Measurements from ENCODE around the gene RUVBL2. TPM values are rescaled to one million over a fixed set of nuclear protein-coding genes. Genes with fewer than 3 reads are reported as not detected.

Gene RUVBL2
- total RNA-seq, 1 experiment from 2014 or later: 170 TPM

DNA sequence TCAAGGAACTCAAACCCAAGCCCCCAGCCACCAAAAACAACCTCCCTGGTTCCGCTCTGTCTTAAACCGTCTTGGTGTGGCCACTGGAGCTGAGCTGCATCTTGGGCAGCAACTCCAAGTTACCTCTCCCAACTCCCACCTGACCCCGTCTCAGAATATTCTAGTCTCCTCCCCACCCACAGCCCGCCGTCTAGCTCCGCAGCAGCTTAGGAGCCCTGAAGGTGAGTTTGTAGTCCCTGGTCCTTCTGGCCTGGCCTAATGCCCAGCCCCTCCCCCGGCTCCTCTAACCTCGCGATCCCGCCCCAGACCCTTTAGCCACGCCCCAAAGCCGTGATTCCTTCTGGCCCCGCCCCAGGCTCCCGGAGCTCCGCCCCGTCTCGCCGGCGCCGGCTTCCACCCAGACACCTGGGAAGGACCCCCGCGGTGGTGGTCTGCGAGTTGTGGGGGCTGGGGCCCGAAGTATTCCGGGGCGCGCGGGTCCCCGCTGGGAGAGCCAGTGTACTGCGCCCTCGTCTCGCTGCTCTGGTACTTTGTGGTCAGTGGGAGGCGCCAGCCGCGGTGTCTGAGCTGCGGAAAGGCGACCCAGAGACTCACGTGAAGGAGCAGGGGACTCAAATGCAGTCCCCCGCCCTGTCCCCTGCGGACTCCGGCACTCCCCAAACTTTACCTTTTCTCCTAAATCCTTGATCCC lies 25.7 kb downstream of the RUVBL2 start:
- BruUV-seq (replicated peaks): no TSS peak
- TF ChIP-seq, protein P1, sequence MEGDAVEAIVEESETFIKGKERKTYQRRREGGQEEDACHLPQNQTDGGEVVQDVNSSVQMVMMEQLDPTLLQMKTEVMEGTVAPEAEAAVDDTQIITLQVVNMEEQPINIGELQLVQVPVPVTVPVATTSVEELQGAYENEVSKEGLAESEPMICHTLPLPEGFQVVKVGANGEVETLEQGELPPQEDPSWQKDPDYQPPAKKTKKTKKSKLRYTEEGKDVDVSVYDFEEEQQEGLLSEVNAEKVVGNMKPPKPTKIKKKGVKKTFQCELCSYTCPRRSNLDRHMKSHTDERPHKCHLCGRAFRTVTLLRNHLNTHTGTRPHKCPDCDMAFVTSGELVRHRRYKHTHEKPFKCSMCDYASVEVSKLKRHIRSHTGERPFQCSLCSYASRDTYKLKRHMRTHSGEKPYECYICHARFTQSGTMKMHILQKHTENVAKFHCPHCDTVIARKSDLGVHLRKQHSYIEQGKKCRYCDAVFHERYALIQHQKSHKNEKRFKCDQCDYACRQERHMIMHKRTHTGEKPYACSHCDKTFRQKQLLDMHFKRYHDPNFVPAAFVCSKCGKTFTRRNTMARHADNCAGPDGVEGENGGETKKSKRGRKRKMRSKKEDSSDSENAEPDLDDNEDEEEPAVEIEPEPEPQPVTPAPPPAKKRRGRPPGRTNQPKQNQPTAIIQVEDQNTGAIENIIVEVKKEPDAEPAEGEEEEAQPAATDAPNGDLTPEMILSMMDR (IDR thresholded peaks at IDR 0.05): no peak
- TF ChIP-seq, protein P2, sequence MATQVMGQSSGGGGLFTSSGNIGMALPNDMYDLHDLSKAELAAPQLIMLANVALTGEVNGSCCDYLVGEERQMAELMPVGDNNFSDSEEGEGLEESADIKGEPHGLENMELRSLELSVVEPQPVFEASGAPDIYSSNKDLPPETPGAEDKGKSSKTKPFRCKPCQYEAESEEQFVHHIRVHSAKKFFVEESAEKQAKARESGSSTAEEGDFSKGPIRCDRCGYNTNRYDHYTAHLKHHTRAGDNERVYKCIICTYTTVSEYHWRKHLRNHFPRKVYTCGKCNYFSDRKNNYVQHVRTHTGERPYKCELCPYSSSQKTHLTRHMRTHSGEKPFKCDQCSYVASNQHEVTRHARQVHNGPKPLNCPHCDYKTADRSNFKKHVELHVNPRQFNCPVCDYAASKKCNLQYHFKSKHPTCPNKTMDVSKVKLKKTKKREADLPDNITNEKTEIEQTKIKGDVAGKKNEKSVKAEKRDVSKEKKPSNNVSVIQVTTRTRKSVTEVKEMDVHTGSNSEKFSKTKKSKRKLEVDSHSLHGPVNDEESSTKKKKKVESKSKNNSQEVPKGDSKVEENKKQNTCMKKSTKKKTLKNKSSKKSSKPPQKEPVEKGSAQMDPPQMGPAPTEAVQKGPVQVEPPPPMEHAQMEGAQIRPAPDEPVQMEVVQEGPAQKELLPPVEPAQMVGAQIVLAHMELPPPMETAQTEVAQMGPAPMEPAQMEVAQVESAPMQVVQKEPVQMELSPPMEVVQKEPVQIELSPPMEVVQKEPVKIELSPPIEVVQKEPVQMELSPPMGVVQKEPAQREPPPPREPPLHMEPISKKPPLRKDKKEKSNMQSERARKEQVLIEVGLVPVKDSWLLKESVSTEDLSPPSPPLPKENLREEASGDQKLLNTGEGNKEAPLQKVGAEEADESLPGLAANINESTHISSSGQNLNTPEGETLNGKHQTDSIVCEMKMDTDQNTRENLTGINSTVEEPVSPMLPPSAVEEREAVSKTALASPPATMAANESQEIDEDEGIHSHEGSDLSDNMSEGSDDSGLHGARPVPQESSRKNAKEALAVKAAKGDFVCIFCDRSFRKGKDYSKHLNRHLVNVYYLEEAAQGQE (IDR thresholded peaks at IDR 0.05; ENCODE audit: insufficient read depth in 1 of 2, low read depth in 2 of 2, low read length in 1 of 2): no peak
- TF ChIP-seq TCF7L2 (IDR thresholded peaks at IDR 0.05; ENCODE audit: low read depth, low read length): no peak
- TF ChIP-seq SIN3A (IDR thresholded peaks at IDR 0.05; ENCODE audit: borderline replicate concordance, insufficient read depth, low read depth, low read length): no peak
- no peak for TF ChIP-seq POLR2AphosphoS5 (IDR thresholded peaks at IDR 0.05; ENCODE audit: low read depth, low read length)
- ChIA-PET POLR2A (interaction anchor here (0.6 to 0.7 kb wide), 3 partner anchors 37 to 999 kb away, joined by 4 to 13 read pairs (median 5); no protein-coding TSS in a partner anchor), CTCF (no interaction called here)
- DNase-seq (ENCODE audit: low read depth, low spot score) (no peak), ATAC-seq (peak; percentile 74)
- H3K27me3 ChIP-seq (ENCODE audit: control insufficient read depth, insufficient read depth, low read length): no peaks in the 10 kb centered on the region
- H3K4me1 ChIP-seq (ENCODE audit: control insufficient read depth, insufficient read depth, low read length): no peaks in the 10 kb centered on the region; the same call in 1 of the 2 replicates
- no peaks in the 10 kb centered on the region for H3K36me3 ChIP-seq (ENCODE audit: control insufficient read depth, insufficient read depth, low read length)
- peak overlapping the region; percentile 43 to 51 for H3K4me3 ChIP-seq (ENCODE audit: low read depth in 2 of 2, low read length in 2 of 2)
- no peaks in the 10 kb centered on the region for H3K9me3 ChIP-seq (ENCODE audit: control insufficient read depth, insufficient read depth, low read depth, low read length)
- intact Hi-C loops (cut with micrococcal nuclease; ENCODE audit: unreplicated experiment): no loop called here
- in situ Hi-C loops (cut with HindIII; ENCODE audit: low pct_unique_long_range_greater_than_20kb, low sequenced_read_pairs): no loop called here
- H3K27ac ChIP-seq (ENCODE audit: low read length): peak overlapping the region; percentile 72

DNA sequence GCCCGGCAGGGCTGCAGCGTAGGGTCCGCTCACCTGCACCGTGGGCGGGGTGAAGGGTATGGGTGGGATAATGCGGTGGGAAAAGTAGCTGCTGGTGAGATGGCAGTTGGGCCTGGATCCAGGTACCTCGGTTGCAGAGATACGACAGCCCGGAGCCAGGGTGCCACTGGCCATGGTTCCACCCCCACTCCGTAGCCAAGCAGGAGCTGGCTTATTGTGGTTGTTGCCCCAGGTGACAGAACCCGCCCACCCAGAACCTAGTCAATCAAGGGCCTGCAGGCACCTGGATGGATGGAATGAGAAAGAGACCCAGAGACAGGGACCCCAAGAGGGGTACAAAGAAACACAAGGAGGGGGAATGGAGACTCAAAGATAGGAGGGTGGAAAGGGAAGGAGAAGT lies 26.7 kb downstream of the RUVBL2 start:
- no peak for DNase-seq (ENCODE audit: low read depth, low spot score)
- TF ChIP-seq, protein P1 (IDR thresholded peaks at IDR 0.05): no peak
- TF ChIP-seq POLR2AphosphoS5 (IDR thresholded peaks at IDR 0.05; ENCODE audit: low read depth, low read length) (no peak), TCF7L2 (IDR thresholded peaks at IDR 0.05; ENCODE audit: low read depth, low read length) (no peak), SIN3A (IDR thresholded peaks at IDR 0.05; ENCODE audit: borderline replicate concordance, insufficient read depth, low read depth, low read length) (no peak)
- TF ChIP-seq, protein P2 (IDR thresholded peaks at IDR 0.05; ENCODE audit: insufficient read depth in 1 of 2, low read depth in 2 of 2, low read length in 1 of 2): no peak
- ATAC-seq: no peak
- ChIA-PET CTCF (no interaction called here), POLR2A (no interaction called here)
- Histone ChIP-seq H3K4me3 (ENCODE audit: low read depth in 2 of 2, low read length in 2 of 2) (no peak overlapping the region), H3K4me1 (ENCODE audit: control insufficient read depth, insufficient read depth, low read length) (no peaks in the 10 kb centered on the region; the same call in 1 of the 2 replicates), H3K27me3 (ENCODE audit: control insufficient read depth, insufficient read depth, low read length) (no peaks in the 10 kb centered on the region), H3K36me3 (ENCODE audit: control insufficient read depth, insufficient read depth, low read length) (no peaks in the 10 kb centered on the region), H3K27ac (ENCODE audit: low read length) (no peak overlapping the region), H3K9me3 (ENCODE audit: control insufficient read depth, insufficient read depth, low read depth, low read length) (no peaks in the 10 kb centered on the region)
- BruUV-seq (replicated peaks): no TSS peak
- in situ Hi-C loops (cut with HindIII; ENCODE audit: low pct_unique_long_range_greater_than_20kb, low sequenced_read_pairs): no loop called here
- intact Hi-C loops (cut with micrococcal nuclease; ENCODE audit: unreplicated experiment): no loop called here
